ENCODE results near the gene C16orf54.
"Not testable (repeated sequence)": the region's sequence is repeated elsewhere in the genome, so short reads cannot be mapped to it uniquely, and the experiment has no call there.

GRCh38 chr16:29740630-29741015 is 5.2 kb downstream of the C16orf54 start:
- not testable (repeated sequence) for TF ChIP-seq EZH2phosphoT487 (IDR thresholded peaks at IDR 0.05; ENCODE audit: unreplicated experiment); CTCF (conservative IDR thresholded peaks at IDR 0.05; ENCODE audit: low read depth in 2 of 2); EZH2 (IDR thresholded peaks at IDR 0.05; ENCODE audit: low read depth, unreplicated experiment); REST (IDR thresholded peaks at IDR 0.05; ENCODE audit: unreplicated experiment); CREB1 (CRISPR knock-in tag; IDR thresholded peaks at IDR 0.05; ENCODE audit: low read depth)

Measured in GM23338 (cell line).